ENCODE results near the gene MAP2.
"Not testable (repeated sequence)": the region's sequence is repeated elsewhere in the genome, so short reads cannot be mapped to it uniquely, and the experiment has no call there.

Gene MAP2

GRCh38 chr2:209593930-209594329 lies 170.1 kb downstream of the MAP2 start:
- DNase-seq (ENCODE audit: insufficient read length, low spot score), result no peak
- no peak for FAIRE-seq

DNA sequence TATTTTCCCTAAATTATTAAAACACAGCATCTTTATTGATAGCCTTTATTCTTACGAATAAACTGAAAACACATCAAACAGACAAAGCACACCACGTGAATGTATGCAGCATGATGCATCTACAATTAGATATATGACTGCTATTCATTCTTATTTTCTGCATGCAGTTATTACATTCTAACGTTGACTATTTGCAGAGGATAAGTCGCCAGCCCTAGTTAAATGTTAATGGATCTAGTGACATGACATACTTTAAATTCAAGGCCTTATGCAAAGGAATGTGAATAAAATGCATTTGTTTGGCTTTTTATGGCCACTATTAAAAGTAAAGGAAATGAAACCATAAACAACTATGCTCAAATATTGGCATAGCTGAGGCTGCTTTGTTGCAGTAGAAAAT lies 172.4 kb downstream of the MAP2 start:
- DNase-seq (ENCODE audit: insufficient read length, low spot score) (no peak), FAIRE-seq (no peak)
- TF ChIP-seq POLR2A (IDR thresholded peaks at IDR 0.05; ENCODE audit: low read depth, low read length), result no peak

More at GRCh38 chr2:209593930-209594329, 170.1 kb downstream of the MAP2 start:
- no peak for TF ChIP-seq POLR2A (IDR thresholded peaks at IDR 0.05; ENCODE audit: low read depth, low read length)

DNA sequence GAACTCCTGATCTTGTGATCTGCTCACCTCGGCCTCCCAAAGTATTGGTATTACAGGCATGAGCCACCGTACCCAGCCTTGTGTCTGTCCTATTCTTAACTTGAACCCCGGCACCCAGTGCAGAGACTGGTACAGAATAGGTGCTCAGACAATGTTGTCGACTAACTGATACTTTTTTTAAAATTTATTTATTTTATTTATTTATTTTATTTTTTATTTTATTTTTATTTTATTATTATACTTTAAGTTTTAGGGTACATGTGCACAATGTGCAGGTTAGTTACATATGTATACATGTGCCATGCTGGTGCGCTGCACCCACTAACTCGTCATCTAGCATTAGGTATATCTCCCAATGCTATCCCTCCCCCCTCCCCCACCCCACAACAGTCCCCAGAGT lies 174.4 kb downstream of the MAP2 start:
- DNase-seq (ENCODE audit: insufficient read length, low spot score), result not testable (repeated sequence)

DNA sequence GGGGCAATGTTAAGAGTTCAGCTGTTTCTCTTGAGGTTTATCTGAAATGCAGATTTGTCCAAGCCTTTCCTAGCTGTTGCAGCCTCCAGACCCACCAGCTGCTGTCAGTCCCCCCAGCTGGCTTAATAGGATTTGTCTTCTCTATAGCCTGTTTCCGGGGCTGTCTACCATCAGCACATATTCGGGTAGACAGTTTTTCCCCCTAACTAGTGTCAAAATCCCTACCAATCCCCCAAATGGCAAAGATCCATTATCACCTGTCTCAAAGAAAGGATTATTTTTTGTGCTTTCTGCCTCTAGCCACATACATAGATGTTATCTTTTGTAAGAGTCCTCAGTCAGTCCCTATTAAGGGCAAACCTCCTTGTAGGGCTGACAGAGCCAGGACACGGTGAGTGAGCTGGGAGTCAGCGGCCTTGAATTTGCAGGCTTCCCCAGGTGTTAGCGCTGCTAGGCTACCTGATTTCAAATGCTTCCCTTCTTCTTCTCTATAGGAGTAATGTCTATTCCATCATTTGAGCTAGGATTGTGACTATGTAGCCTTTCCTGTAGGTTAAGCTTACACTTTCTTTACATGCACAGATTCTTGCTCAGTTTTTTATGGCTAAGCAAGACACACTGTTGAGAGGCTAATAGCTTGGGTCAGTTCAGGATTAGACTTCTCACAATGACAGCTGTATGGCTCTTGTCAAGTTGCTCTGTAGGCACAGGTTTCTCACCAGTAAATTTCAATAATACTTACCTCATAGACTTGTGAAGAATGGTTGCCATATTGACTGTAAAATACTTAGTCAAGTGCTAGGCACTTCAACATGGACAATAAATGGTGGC lies 176.7 kb downstream of the MAP2 start:
- FAIRE-seq, result no peak
- no peak for DNase-seq (ENCODE audit: insufficient read length, low spot score)
- no peak for TF ChIP-seq POLR2A (IDR thresholded peaks at IDR 0.05; ENCODE audit: low read depth, low read length)

More for the DNA sequence above, 174.4 kb downstream of the MAP2 start:
- not testable (repeated sequence) for FAIRE-seq

DNA sequence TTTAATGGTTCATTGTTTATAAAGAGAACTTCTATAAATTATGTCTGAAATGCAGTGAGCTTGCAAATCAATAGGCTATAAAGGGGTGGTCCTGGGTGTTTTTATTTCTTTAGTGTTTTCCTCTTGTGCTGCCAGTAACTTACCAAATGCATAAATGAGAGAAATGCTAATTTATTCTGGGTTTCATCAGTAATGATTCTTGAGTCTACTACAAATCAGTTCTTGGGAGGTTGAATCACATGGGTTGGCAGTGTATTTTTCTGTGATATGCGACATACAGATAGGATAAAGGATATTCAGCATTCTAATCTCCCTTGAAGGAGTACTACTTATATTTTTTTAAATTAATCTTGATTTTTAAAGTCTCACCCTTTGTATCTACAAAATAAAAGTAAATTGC lies 177.7 kb downstream of the MAP2 start:
- no peak for FAIRE-seq
- no peak for DNase-seq (ENCODE audit: insufficient read length, low spot score)
- TF ChIP-seq POLR2A (IDR thresholded peaks at IDR 0.05; ENCODE audit: low read depth, low read length), result no peak

- no peak for TF ChIP-seq POLR2A (IDR thresholded peaks at IDR 0.05; ENCODE audit: low read depth, low read length)
- DNase-seq (ENCODE audit: insufficient read length, low spot score) (no peak), FAIRE-seq (no peak)
Observed at GRCh38 chr2:209602259-209602658, 178.4 kb downstream of the MAP2 start.

DNA sequence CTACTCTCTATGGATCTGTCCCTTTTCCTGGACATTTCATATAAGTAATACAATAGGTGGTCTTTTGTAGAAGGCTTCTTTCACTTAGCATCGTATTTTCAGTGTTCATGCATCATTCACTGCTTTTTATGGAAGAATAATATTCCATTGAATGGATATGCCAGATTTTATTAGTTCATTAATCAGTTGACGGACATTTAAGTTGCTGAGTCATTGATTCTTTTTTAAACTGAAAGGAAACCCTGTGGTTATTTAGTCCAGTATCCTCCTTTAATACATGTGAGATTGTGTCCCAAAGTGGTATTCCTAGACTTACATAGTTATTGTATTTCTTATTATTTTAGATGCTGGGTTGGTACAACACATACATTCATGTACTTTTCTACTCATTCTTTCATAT lies 185.7 kb downstream of the MAP2 start:
- no peak for DNase-seq (ENCODE audit: insufficient read length, low spot score)
- no peak for FAIRE-seq

DNA sequence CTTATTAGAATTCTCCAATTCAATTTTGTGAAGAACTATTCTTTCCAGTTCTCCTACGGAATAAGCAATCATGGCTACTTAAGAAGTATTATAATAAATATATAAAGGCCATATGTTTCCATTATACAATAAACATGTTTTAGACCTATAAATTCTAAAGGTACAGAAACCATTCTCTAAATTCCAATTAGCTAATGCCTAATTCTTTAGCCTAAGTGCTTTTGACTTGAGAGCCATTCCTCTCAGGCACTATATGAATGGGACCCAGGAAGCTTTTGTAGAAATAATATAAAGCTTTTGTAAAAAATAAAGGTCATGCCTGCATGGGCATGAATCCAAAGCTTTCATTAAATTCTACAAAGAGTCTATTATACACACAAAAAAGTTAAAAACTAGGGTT lies 186.8 kb downstream of the MAP2 start:
- no peak for TF ChIP-seq POLR2A (IDR thresholded peaks at IDR 0.05; ENCODE audit: low read depth, low read length)

More for the DNA sequence above, 185.7 kb downstream of the MAP2 start:
- no peak for TF ChIP-seq POLR2A (IDR thresholded peaks at IDR 0.05; ENCODE audit: low read depth, low read length)

GRCh38 chr2:209613649-209614305 lies 189.9 kb downstream of the MAP2 start:
- no peak for FAIRE-seq
- TF ChIP-seq POLR2A (IDR thresholded peaks at IDR 0.05; ENCODE audit: low read depth, low read length), result no peak
- no peak for DNase-seq (ENCODE audit: insufficient read length, low spot score)

More for the DNA sequence above, 186.8 kb downstream of the MAP2 start:
- DNase-seq (ENCODE audit: insufficient read length, low spot score) (no peak), FAIRE-seq (no peak)

GRCh38 chr2:209614690-209615369 lies 191.0 kb downstream of the MAP2 start:
- no peak for TF ChIP-seq POLR2A (IDR thresholded peaks at IDR 0.05; ENCODE audit: low read depth, low read length)
- DNase-seq (ENCODE audit: insufficient read length, low spot score), result no peak
- FAIRE-seq, result no peak

DNA sequence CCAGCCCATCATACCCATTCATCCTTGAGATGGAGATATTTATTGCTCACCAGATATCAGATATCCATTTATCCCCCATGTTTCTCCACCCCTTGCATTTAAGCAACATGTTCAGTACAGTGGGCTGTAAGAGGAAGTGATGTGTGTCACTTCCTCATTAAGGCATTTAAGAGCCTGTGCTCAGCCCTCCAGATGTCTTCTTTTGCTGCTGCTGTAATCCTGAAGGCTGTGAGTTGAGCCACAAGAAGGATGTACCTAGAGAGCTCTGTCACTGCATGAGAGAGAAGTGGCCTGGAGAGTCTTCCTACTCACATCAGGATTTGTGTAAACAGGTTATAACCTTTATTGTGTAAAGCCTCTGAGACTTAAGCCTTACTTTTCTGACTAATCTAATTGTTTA lies 195.9 kb downstream of the MAP2 start:
- TF ChIP-seq POLR2A (IDR thresholded peaks at IDR 0.05; ENCODE audit: low read depth, low read length), result no peak
- FAIRE-seq, result no peak

GRCh38 chr2:209624192-209624938 lies 200.5 kb downstream of the MAP2 start:
- TF ChIP-seq POLR2A (IDR thresholded peaks at IDR 0.05; ENCODE audit: low read depth, low read length), result no peak
- no peak for FAIRE-seq
- no peak for DNase-seq (ENCODE audit: insufficient read length, low spot score)

More for the DNA sequence above, 195.9 kb downstream of the MAP2 start:
- no peak for DNase-seq (ENCODE audit: insufficient read length, low spot score)

DNA sequence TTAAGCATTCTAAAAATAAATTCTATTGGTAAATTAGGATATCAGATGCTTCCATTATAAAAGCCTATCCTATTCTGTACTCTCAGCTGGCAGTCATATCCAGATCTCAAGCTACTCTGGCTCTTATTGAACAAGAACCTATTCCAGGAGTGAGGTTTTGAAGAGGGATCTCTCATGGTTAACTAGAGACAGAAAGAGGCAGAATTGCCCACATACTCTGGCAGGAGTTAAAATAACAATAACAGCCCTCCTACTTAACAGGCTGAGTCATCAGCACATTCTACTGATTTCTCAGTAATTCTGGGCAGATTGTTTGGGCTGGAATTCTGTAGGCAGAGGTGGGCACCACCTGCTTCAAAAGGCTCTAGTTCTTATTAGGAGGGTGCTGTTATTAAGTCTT lies 205.8 kb downstream of the MAP2 start:
- FAIRE-seq (peak; percentile 89), DNase-seq (ENCODE audit: insufficient read length, low spot score) (no peak)
- TF ChIP-seq POLR2A (IDR thresholded peaks at IDR 0.05; ENCODE audit: low read depth, low read length), result no peak

GRCh38 chr2:209633911-209634310 lies 210.1 kb downstream of the MAP2 start:
- no peak for DNase-seq (ENCODE audit: insufficient read length, low spot score)
- no peak for FAIRE-seq
- TF ChIP-seq POLR2A (IDR thresholded peaks at IDR 0.05; ENCODE audit: low read depth, low read length), result no peak
